ENCODE data around the gene LRP2. TPM values are rescaled to one million over a fixed set of nuclear protein-coding genes. Genes with fewer than 3 reads are reported as not detected.
A peak's percentile ranks its signal among the peaks of the same experiment; 100 is the strongest.
"Not testable (repeated sequence)": the region's sequence is repeated elsewhere in the genome, so short reads cannot be mapped to it uniquely, and the experiment has no call there.

Gene LRP2
- total and polyA plus RNA-seq, 2 experiments from 2014 or later: 8.1 to 38.3 TPM

DNA sequence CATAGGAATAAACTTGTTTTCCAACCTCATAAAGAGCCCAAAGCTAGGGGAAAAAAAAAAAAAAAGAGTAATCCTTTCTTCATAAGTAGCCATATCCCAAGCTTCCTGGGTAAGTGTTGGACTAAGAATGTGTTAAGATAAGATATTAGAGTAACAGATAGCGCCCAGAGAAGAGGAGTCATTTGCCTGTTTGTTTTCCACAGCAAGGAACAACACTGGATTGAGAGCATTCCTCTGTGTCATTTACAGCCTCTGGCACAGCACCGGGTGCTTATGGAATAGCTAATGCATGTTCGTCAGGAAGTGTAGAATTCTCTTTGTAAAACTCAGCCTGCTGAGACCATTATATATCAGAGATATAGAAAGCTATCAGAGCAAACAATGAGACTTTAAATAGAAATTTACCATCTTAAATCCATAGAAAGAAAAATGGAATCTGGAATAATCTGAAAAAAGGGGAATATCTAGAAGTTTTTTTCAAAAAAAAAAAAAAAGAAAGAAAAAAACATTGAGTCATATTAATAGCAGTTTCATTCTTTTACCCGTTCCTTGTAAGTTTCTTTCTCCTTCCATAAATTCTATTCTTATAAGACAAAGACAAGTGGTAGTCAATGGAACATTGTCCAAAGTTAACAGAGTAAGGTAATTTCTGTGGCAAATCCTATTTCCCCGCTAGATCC is 37.6 kb downstream of the LRP2 start:
- DNase-seq (ENCODE audit: low spot score): peak; percentile 47
- Histone ChIP-seq H3K4me3 (no peak overlapping the region), H3K36me3 (replicated peaks; ENCODE audit: insufficient read depth, low read depth) (no peaks in the 10 kb centered on the region)

DNA sequence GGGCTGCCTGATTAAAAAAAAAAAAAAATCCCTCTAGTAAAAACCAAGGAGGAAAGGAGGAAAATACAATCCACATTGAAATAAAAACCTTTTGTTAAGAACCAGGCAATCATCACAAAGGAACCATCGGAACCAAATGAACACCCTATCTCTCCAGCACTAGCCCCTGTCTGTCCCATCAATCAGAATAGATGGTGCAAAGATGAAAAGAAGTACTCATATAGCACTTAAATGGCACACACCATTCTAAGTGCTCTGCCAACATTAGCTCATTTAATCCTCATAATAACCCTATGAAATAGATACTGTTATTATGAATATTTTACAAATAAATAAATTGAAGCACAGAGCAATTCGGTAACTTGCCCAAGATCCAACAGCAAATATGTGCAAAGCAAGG is 38.5 kb downstream of the LRP2 start:
- Histone ChIP-seq H3K9me3 (ENCODE audit: low read depth) (no peaks in the 10 kb centered on the region), H3K27ac (no peak overlapping the region), H3K27me3 (no peaks in the 10 kb centered on the region), H4K20me1 (ENCODE audit: insufficient read depth, poor library complexity, severe bottlenecking) (no peaks in the 10 kb centered on the region), H3K9me2 (replicated peaks; ENCODE audit: insufficient read depth) (no peaks in the 10 kb centered on the region), H3K36me3 (replicated peaks; ENCODE audit: insufficient read depth, low read depth) (no peaks in the 10 kb centered on the region), H2AFZ (no peak overlapping the region), H3K79me2 (no peaks in the 10 kb centered on the region), H3K4me3 (no peak overlapping the region), H3K4me2 (peak overlapping the region; percentile 45), H3K4me1 (ENCODE audit: insufficient read depth) (peaks cover 6% of the 10 kb centered on the region)
- DNase-seq (ENCODE audit: low spot score): no peak
- TF ChIP-seq, protein P1, sequence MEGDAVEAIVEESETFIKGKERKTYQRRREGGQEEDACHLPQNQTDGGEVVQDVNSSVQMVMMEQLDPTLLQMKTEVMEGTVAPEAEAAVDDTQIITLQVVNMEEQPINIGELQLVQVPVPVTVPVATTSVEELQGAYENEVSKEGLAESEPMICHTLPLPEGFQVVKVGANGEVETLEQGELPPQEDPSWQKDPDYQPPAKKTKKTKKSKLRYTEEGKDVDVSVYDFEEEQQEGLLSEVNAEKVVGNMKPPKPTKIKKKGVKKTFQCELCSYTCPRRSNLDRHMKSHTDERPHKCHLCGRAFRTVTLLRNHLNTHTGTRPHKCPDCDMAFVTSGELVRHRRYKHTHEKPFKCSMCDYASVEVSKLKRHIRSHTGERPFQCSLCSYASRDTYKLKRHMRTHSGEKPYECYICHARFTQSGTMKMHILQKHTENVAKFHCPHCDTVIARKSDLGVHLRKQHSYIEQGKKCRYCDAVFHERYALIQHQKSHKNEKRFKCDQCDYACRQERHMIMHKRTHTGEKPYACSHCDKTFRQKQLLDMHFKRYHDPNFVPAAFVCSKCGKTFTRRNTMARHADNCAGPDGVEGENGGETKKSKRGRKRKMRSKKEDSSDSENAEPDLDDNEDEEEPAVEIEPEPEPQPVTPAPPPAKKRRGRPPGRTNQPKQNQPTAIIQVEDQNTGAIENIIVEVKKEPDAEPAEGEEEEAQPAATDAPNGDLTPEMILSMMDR (IDR thresholded peaks at IDR 0.05; ENCODE audit: poor library complexity): no peak
- TF ChIP-seq EZH2 (IDR thresholded peaks at IDR 0.05; ENCODE audit: borderline replicate concordance): no peak
- no peak for TF ChIP-seq EZH2phosphoT487 (IDR thresholded peaks at IDR 0.05; ENCODE audit: low read depth, severe bottlenecking, unreplicated experiment)
- 55% methylated on average over 2 of the region's 2 CpGs for WGBS (ENCODE audit: low lambda C conversion rate, missing lambda C conversion rate)

More for the DNA sequence above, 37.6 kb downstream of the LRP2 start:
- 33% methylated on average over 5 of the region's 5 CpGs for WGBS (ENCODE audit: low lambda C conversion rate, missing lambda C conversion rate)
- H3K79me2 ChIP-seq: no peaks in the 10 kb centered on the region
- H4K20me1 ChIP-seq (ENCODE audit: insufficient read depth, poor library complexity, severe bottlenecking): no peaks in the 10 kb centered on the region
- H3K4me1 ChIP-seq (ENCODE audit: insufficient read depth): peaks cover 6% of the 10 kb centered on the region
- TF ChIP-seq, protein P1 (IDR thresholded peaks at IDR 0.05; ENCODE audit: poor library complexity): no peak
- no peak for TF ChIP-seq EZH2phosphoT487 (IDR thresholded peaks at IDR 0.05; ENCODE audit: low read depth, severe bottlenecking, unreplicated experiment)
- no peak for TF ChIP-seq EZH2 (IDR thresholded peaks at IDR 0.05; ENCODE audit: borderline replicate concordance)
- H3K4me2 ChIP-seq: peak overlapping the region; percentile 45
- no peak overlapping the region for H2AFZ ChIP-seq
- H3K9me3 ChIP-seq (ENCODE audit: low read depth): no peaks in the 10 kb centered on the region
- no peaks in the 10 kb centered on the region for H3K27me3 ChIP-seq
- no peaks in the 10 kb centered on the region for H3K9me2 ChIP-seq (replicated peaks; ENCODE audit: insufficient read depth)
- no peak overlapping the region for H3K27ac ChIP-seq

DNA sequence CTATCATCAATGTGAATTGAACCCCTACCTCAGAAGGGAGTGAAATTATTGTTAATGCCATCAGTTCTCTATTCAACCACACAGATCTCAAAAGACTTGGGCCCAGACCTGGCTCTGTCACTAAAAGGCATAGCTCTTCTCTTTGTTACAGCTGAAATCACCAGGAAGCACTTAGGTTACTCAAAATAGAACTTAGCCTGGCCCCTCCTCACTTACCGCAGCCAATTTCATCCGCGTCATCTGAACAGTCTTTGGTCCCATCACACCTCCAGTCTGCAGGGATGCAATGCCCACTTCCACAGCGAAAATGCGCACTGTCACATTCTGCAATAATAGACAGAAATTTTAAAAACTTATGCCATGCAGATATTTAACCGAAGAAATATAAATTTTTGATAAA is 41.8 kb downstream of the LRP2 start:
- no peaks in the 10 kb centered on the region for H4K20me1 ChIP-seq (ENCODE audit: insufficient read depth, poor library complexity, severe bottlenecking)
- no peak overlapping the region for H2AFZ ChIP-seq
- no peak overlapping the region for H3K4me2 ChIP-seq
- no peak overlapping the region for H3K27ac ChIP-seq
- no peaks in the 10 kb centered on the region for H3K79me2 ChIP-seq
- WGBS (ENCODE audit: low lambda C conversion rate, missing lambda C conversion rate): 83% methylated on average over 6 of the region's 6 CpGs
- H3K4me1 ChIP-seq (ENCODE audit: insufficient read depth): peaks cover 6% of the 10 kb centered on the region
- no peak for DNase-seq (ENCODE audit: low spot score)
- no peaks in the 10 kb centered on the region for H3K27me3 ChIP-seq
- TF ChIP-seq EZH2phosphoT487 (IDR thresholded peaks at IDR 0.05; ENCODE audit: low read depth, severe bottlenecking, unreplicated experiment): no peak
- TF ChIP-seq EZH2 (IDR thresholded peaks at IDR 0.05; ENCODE audit: borderline replicate concordance): no peak
- H3K9me2 ChIP-seq (replicated peaks; ENCODE audit: insufficient read depth): no peaks in the 10 kb centered on the region
- H3K9me3 ChIP-seq (ENCODE audit: low read depth): no peaks in the 10 kb centered on the region
- no peak overlapping the region for H3K4me3 ChIP-seq
- no peaks in the 10 kb centered on the region for H3K36me3 ChIP-seq (replicated peaks; ENCODE audit: insufficient read depth, low read depth)

DNA sequence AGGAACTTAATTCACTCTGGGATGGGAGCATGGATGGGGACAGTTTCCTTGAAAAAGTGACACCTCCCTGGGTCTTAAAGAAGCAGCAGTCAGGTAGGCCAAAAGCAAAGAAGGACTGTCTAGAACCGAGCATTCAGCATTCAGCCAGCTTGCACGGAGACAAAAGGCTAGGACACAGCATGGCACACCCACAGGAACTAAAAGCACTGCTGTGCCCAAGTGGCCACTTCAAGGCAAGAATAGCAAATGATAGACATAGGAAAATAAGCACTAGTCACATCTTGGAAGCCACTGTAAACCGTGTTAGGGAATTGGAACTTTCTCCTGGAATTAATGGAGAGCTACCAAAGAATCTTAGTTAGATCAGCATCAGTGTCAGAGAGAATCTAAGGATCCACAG is 47.0 kb downstream of the LRP2 start:
- H3K4me3 ChIP-seq: no peak overlapping the region
- no peaks in the 10 kb centered on the region for H3K9me3 ChIP-seq (ENCODE audit: low read depth)
- DNase-seq (ENCODE audit: low spot score): no peak
- no peaks in the 10 kb centered on the region for H3K4me1 ChIP-seq (ENCODE audit: insufficient read depth)
- no peaks in the 10 kb centered on the region for H3K36me3 ChIP-seq (replicated peaks; ENCODE audit: insufficient read depth, low read depth)
- H3K4me2 ChIP-seq: no peak overlapping the region
- H3K79me2 ChIP-seq: no peaks in the 10 kb centered on the region
- H3K27me3 ChIP-seq: no peaks in the 10 kb centered on the region
- no peaks in the 10 kb centered on the region for H4K20me1 ChIP-seq (ENCODE audit: insufficient read depth, poor library complexity, severe bottlenecking)
- H2AFZ ChIP-seq: no peak overlapping the region
- WGBS (ENCODE audit: low lambda C conversion rate, missing lambda C conversion rate): 100% methylated on average over 3 of the region's 3 CpGs
- TF ChIP-seq EZH2phosphoT487 (IDR thresholded peaks at IDR 0.05; ENCODE audit: low read depth, severe bottlenecking, unreplicated experiment) (no peak), EZH2 (IDR thresholded peaks at IDR 0.05; ENCODE audit: borderline replicate concordance) (no peak)
- TF ChIP-seq, protein P1 (IDR thresholded peaks at IDR 0.05; ENCODE audit: poor library complexity): no peak
- no peak overlapping the region for H3K27ac ChIP-seq
- H3K9me2 ChIP-seq (replicated peaks; ENCODE audit: insufficient read depth): no peaks in the 10 kb centered on the region

DNA sequence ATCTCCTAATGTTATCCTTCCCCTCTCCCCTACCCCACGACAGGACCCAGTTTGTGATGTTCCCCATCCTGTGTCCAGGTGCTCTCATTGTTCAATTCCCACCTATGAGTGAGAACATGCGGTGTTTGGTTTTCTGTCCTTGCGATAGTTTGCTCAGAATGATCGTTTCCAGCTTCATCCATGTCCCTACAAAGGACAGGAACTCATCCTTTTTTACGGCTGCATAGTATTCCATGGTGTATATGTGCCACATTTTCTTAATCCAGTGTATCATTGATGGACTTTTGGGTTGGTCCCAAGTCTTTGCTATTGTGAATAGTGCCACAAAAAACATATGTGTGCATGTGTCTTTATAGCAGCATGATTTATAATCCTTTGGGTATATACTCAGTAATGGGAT is 54.0 kb downstream of the LRP2 start:
- DNase-seq (ENCODE audit: low spot score); H3K4me2 ChIP-seq; H2AFZ ChIP-seq; H3K4me3 ChIP-seq; H3K9me2 ChIP-seq (replicated peaks; ENCODE audit: insufficient read depth); H3K79me2 ChIP-seq; H4K20me1 ChIP-seq (ENCODE audit: insufficient read depth, poor library complexity, severe bottlenecking); H3K36me3 ChIP-seq (replicated peaks; ENCODE audit: insufficient read depth, low read depth); H3K9me3 ChIP-seq (ENCODE audit: low read depth); H3K27ac ChIP-seq; H3K4me1 ChIP-seq (ENCODE audit: insufficient read depth); H3K27me3 ChIP-seq: not testable (repeated sequence)
- 94% methylated on average over 5 of the region's 5 CpGs for WGBS (ENCODE audit: low lambda C conversion rate, missing lambda C conversion rate)

DNA sequence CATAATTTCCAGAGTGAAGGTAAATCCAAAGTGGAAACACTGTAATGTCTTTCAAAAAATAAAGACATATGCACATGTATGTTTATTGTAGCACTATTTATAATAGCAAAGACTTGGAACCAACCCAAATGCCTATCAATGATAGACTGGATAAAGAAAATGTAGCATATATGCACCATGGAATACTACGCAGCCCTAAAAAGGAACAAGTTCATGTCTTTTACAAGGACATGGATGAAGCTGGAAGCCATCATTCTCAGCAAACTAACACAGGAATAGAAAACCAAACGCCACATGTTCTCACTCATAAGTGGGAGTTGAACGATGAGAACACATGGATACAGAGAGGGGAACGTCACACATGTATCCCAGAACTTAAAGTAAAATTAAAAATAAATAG is 57.6 kb downstream of the LRP2 start:
- H2AFZ ChIP-seq; H3K9me2 ChIP-seq (replicated peaks; ENCODE audit: insufficient read depth); H3K4me2 ChIP-seq; H3K4me3 ChIP-seq; H3K36me3 ChIP-seq (replicated peaks; ENCODE audit: insufficient read depth, low read depth); DNase-seq (ENCODE audit: low spot score); H3K27me3 ChIP-seq; H3K27ac ChIP-seq; H3K9me3 ChIP-seq (ENCODE audit: low read depth); H3K79me2 ChIP-seq; H3K4me1 ChIP-seq (ENCODE audit: insufficient read depth); H4K20me1 ChIP-seq (ENCODE audit: insufficient read depth, poor library complexity, severe bottlenecking): not testable (repeated sequence)
- WGBS (ENCODE audit: low lambda C conversion rate, missing lambda C conversion rate): 95% methylated on average over 4 of the region's 4 CpGs

Data from hepatocyte (in vitro differentiated cells).